A673 (cell line): ENCODE data around the gene TBC1D22A.

Experiments
- EZH2 ChIP-seq: fragments of 200-600 bp; sonication (generic); IDR thresholded peaks from 2 replicates; pipeline ENCODE4 v1.6.1; 2017; ENCODE audit warnings: borderline replicate concordance, low read depth, mild to moderate bottlenecking, mixed read lengths, antibody characterized with exemption, low read length; ENCODE audit not compliant: poor library complexity, severe bottlenecking
- TF ChIP-seq, protein P1 (sequence below): fragments of 300-800, 200-600 bp; sonication (generic); conservative IDR thresholded peaks from 2 replicates; pipeline ENCODE4 v1.5.1; 2017; ENCODE audit warnings: low read depth, mild to moderate bottlenecking, antibody characterized with exemption, low read length, moderate library complexity, mixed read lengths

DNA sequence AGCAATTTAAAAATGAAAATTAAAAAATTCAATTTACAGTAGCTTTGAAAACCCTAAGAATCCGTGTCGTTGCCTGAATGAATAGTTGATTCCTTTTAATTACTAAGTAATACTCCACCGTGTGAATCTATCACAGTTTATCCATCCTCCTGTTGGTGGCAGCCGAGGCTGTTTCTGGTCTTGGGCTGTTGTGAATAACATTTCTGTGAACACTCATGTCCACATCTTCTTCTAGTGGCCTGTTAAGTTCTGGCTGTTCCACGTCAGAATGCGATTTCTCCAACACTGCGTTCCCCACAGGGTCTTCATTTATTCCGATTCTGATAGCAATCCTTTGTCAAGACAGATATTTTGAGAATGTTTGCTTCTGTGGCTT is 223.0 kb downstream of the TBC1D22A start:
- TF ChIP-seq, protein P1, sequence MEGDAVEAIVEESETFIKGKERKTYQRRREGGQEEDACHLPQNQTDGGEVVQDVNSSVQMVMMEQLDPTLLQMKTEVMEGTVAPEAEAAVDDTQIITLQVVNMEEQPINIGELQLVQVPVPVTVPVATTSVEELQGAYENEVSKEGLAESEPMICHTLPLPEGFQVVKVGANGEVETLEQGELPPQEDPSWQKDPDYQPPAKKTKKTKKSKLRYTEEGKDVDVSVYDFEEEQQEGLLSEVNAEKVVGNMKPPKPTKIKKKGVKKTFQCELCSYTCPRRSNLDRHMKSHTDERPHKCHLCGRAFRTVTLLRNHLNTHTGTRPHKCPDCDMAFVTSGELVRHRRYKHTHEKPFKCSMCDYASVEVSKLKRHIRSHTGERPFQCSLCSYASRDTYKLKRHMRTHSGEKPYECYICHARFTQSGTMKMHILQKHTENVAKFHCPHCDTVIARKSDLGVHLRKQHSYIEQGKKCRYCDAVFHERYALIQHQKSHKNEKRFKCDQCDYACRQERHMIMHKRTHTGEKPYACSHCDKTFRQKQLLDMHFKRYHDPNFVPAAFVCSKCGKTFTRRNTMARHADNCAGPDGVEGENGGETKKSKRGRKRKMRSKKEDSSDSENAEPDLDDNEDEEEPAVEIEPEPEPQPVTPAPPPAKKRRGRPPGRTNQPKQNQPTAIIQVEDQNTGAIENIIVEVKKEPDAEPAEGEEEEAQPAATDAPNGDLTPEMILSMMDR: no peak
- no peak for TF ChIP-seq EZH2
